HepG2 (cell line): ENCODE data around the gene DPY19L3. TPM values are rescaled to one million over a fixed set of nuclear protein-coding genes. Genes with fewer than 3 reads are reported as not detected.

ENCODE experiments used
- CAMTA2 ChIP-seq: sonication (generic); formaldehyde crosslinking; IDR thresholded peaks from 2 replicates; pipeline ENCODE4 v1.4.0; 2020; ENCODE audit warnings: mild to moderate bottlenecking, missing genetic modification reagents, borderline replicate concordance
- CCDC6 ChIP-seq: sonication (generic); formaldehyde crosslinking; IDR thresholded peaks from 2 replicates; pipeline ENCODE4 v1.8.1; 2022; ENCODE audit warnings: mild to moderate bottlenecking, missing genetic modification reagents, moderate library complexity
- FOSL2 ChIP-seq: sonication (generic); formaldehyde crosslinking; IDR thresholded peaks from 2 replicates; pipeline ENCODE4 v1.4.0; 2020; ENCODE audit warnings: missing genetic modification reagents
- GATAD2A ChIP-seq: IDR thresholded peaks from 2 replicates; pipeline ENCODE4 v1.6.1; 2016
- MXD4 ChIP-seq: IDR thresholded peaks from 2 replicates; pipeline ENCODE4 v1.6.1; 2016; ENCODE audit warnings: mild to moderate bottlenecking, missing biosample characterization, missing genetic modification reagents
- MYNN ChIP-seq: sonication (generic); formaldehyde crosslinking; IDR thresholded peaks from 2 replicates; pipeline ENCODE4 v1.4.0; 2020; ENCODE audit warnings: mild to moderate bottlenecking, low read depth, missing genetic modification reagents
- NFYC ChIP-seq: IDR thresholded peaks from 2 replicates; pipeline ENCODE4 v1.6.1; 2016; ENCODE audit warnings: missing genetic modification reagents, missing compliant biosample characterization
- NR3C1 ChIP-seq: sonication (generic); formaldehyde crosslinking; IDR thresholded peaks from 2 replicates; pipeline ENCODE4 v1.4.0; 2020; ENCODE audit warnings: missing genetic modification reagents
- SIN3A ChIP-seq: IDR thresholded peaks from 2 replicates; pipeline ENCODE4 v1.6.1; 2011; ENCODE audit warnings: low read depth, mild to moderate bottlenecking, control low read depth, low read length, borderline replicate concordance
- SP2 ChIP-seq: sonication (generic); formaldehyde crosslinking; IDR thresholded peaks from 2 replicates; pipeline ENCODE4 v1.5.1; 2020; ENCODE audit warnings: mild to moderate bottlenecking, missing genetic modification reagents
- ZMAT3 ChIP-seq: sonication (generic); formaldehyde crosslinking; conservative IDR thresholded peaks from 2 replicates; pipeline ENCODE4 v1.7.0; 2021; ENCODE audit warnings: missing genetic modification reagents
- ZNF24 ChIP-seq: fragments of 450-650 bp; IDR thresholded peaks from 2 replicates; pipeline ENCODE4 v1.6.1; 2017; ENCODE audit warnings: antibody characterized with exemption, mild to moderate bottlenecking
- ZNF292 ChIP-seq: sonication (generic); formaldehyde crosslinking; IDR thresholded peaks from 2 replicates; pipeline ENCODE4 v1.8.1; 2022; ENCODE audit warnings: mild to moderate bottlenecking, low read depth, missing genetic modification reagents, borderline replicate concordance
- ZNF331 ChIP-seq: sonication (generic); formaldehyde crosslinking; IDR thresholded peaks from 2 replicates; pipeline ENCODE4 v1.4.0; 2020; ENCODE audit warnings: missing genetic modification reagents
- ZNF552 ChIP-seq: sonication (generic); formaldehyde crosslinking; IDR thresholded peaks from 2 replicates; pipeline ENCODE4 v1.9.0; 2022; ENCODE audit warnings: missing genetic modification reagents, mild to moderate bottlenecking, borderline replicate concordance
- ZNF557 ChIP-seq: sonication (generic); formaldehyde crosslinking; IDR thresholded peaks from 2 replicates; pipeline ENCODE4 v1.4.0; 2020; ENCODE audit warnings: missing genetic modification reagents
- ZNF792 ChIP-seq: IDR thresholded peaks from 2 replicates; pipeline ENCODE4 v1.6.1; 2016
- ZNF841 ChIP-seq: sonication (generic); formaldehyde crosslinking; IDR thresholded peaks from 2 replicates; pipeline ENCODE4 v1.8.1; 2023; ENCODE audit warnings: missing genetic modification reagents, borderline replicate concordance
- ZSCAN21 ChIP-seq: sonication (generic); formaldehyde crosslinking; IDR thresholded peaks from 2 replicates; pipeline ENCODE4 v1.8.0; 2022; ENCODE audit warnings: mild to moderate bottlenecking, missing genetic modification reagents, moderate library complexity, borderline replicate concordance
- polyA plus RNA-seq, 8 experiments: library from polyadenylated mRNA; depleted of rRNA in 3 of 8; stranded (reverse) in 7 of 8; unstranded in 1 of 8; fragments of >200 nt; fragmentation: Illumina TruSeq in 4 of 8; extraction: Trizol in 4 of 8; gene quantifications; 2 replicates each; pipeline versions ENCODE4 v1.2.1 to v1.2.3, GENCODE V29; 2011 to 2016; ENCODE audit warnings: low read depth in 4 of 8, missing spikeins in 1 of 8, mixed read lengths in 1 of 8; ENCODE audit not compliant: insufficient read depth in 1 of 8
- total RNA-seq, 5 experiments: library from RNA; depleted of rRNA; stranded (reverse); fragments of >200 nt; fragmentation: Illumina TruSeq; extraction: Trizol; gene quantifications; 2 replicates each; pipeline ENCODE4 v1.2.3, GENCODE V29; 2016; ENCODE audit warnings: low read depth in 1 of 5
- TF ChIP-seq, protein P1 (sequence below): sonication (generic); formaldehyde crosslinking; IDR thresholded peaks from 2 replicates; pipeline ENCODE4 v1.5.1; 2020; ENCODE audit warnings: missing genetic modification reagents, mild to moderate bottlenecking, borderline replicate concordance
- TF ChIP-seq, protein P2 (sequence below): sonication (generic); formaldehyde crosslinking; IDR thresholded peaks from 2 replicates; pipeline ENCODE4 v1.4.0; 2020; ENCODE audit warnings: missing genetic modification reagents
- TF ChIP-seq, protein P3 (sequence below): sonication (generic); formaldehyde crosslinking; IDR thresholded peaks from 2 replicates; pipeline ENCODE4 v1.4.0; 2020; ENCODE audit warnings: missing genetic modification reagents, borderline replicate concordance
- TF ChIP-seq, protein P4 (sequence below): sonication (generic); formaldehyde crosslinking; IDR thresholded peaks from 2 replicates; pipeline ENCODE4 v1.5.0; 2020; ENCODE audit warnings: mild to moderate bottlenecking, missing genetic modification reagents

Gene DPY19L3
- total and polyA plus RNA-seq, 2 of the 13 experiments (the other 11 are each of a cell fraction or from before 2014, with no cell fraction given), result 21.6 to 25.2 TPM

DNA sequence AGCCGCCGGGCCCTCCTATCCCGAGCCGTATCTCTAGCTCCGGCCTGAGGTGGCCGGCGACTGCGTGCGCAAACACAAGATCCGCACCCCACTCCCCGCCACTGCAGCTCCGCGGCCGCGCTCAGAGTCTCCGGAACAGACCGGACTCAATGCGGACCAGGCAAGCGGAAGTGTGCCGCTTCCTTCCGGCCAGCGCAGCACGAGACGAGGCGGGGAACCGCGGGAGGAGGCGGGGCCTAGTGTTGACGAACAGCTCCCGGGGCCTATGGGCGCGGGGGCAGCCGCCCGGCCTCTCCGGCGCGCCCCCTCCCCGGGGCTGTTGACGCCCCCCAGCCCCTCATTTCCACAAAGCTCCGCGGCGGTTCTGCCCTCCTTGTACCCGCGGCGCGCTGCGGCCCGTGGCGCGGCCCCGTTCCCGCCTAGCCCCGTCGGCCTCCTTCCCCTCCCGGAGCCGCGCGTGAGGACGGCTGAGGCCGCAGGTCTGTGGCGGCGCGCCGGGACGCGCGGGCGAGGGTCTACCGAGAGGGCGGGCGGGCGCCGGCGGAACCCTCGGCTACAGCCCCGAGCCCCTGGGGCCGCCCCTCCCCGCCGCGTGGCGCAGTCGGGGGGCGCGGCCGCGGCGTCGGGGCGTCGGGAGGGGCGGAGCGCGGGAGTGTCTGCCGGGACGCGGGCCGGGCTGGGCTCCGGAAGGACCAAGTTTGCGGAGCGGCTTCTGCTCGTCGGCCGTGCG lies at the start of gene DPY19L3 (continued):
- TF ChIP-seq, protein P1, sequence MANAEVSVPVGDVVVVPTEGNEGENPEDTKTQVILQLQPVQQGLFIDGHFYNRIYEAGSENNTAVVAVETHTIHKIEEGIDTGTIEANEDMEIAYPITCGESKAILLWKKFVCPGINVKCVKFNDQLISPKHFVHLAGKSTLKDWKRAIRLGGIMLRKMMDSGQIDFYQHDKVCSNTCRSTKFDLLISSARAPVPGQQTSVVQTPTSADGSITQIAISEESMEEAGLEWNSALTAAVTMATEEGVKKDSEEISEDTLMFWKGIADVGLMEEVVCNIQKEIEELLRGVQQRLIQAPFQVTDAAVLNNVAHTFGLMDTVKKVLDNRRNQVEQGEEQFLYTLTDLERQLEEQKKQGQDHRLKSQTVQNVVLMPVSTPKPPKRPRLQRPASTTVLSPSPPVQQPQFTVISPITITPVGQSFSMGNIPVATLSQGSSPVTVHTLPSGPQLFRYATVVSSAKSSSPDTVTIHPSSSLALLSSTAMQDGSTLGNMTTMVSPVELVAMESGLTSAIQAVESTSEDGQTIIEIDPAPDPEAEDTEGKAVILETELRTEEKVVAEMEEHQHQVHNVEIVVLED (CRISPR knock-in tag), result peak; percentile 77; the same call in 1 of the 2 replicates
- TF ChIP-seq FOSL2 (CRISPR knock-in tag), result peak; percentile 47
- 0 out of 2 replicates have a peak, but pooled peaks have one; percentile 11 for TF ChIP-seq MXD4 (CRISPR knock-in tag)
- peak; percentile 78 for TF ChIP-seq ZNF792
- peak; percentile 75; the same call in 1 of the 2 replicates for TF ChIP-seq ZNF557 (CRISPR knock-in tag)
- no peak for TF ChIP-seq MYNN (CRISPR knock-in tag)
- peak; percentile 95 for TF ChIP-seq SP2
- peak; percentile 85 for TF ChIP-seq NFYC (CRISPR knock-in tag)
- no peak; the same call in 1 of the 2 replicates for TF ChIP-seq ZSCAN21 (CRISPR knock-in tag)
- peak; percentile 59; the same call in 1 of the 2 replicates for TF ChIP-seq ZNF331 (CRISPR knock-in tag)
- no peak for TF ChIP-seq ZNF552 (CRISPR knock-in tag)
- peak; percentile 77; the same call in 1 of the 2 replicates for TF ChIP-seq CCDC6 (CRISPR knock-in tag)
- no peak; the same call in 1 of the 2 replicates for TF ChIP-seq GATAD2A (CRISPR knock-in tag)
- TF ChIP-seq, protein P2, sequence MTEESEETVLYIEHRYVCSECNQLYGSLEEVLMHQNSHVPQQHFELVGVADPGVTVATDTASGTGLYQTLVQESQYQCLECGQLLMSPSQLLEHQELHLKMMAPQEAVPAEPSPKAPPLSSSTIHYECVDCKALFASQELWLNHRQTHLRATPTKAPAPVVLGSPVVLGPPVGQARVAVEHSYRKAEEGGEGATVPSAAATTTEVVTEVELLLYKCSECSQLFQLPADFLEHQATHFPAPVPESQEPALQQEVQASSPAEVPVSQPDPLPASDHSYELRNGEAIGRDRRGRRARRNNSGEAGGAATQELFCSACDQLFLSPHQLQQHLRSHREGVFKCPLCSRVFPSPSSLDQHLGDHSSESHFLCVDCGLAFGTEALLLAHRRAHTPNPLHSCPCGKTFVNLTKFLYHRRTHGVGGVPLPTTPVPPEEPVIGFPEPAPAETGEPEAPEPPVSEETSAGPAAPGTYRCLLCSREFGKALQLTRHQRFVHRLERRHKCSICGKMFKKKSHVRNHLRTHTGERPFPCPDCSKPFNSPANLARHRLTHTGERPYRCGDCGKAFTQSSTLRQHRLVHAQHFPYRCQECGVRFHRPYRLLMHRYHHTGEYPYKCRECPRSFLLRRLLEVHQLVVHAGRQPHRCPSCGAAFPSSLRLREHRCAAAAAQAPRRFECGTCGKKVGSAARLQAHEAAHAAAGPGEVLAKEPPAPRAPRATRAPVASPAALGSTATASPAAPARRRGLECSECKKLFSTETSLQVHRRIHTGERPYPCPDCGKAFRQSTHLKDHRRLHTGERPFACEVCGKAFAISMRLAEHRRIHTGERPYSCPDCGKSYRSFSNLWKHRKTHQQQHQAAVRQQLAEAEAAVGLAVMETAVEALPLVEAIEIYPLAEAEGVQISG, result peak; percentile 85
- no peak for TF ChIP-seq ZNF24
- 0 out of 2 replicates have a peak, but pooled peaks have one; percentile 61 for TF ChIP-seq ZNF841 (CRISPR knock-in tag)
- TF ChIP-seq NR3C1, result no peak
- TF ChIP-seq, protein P3, sequence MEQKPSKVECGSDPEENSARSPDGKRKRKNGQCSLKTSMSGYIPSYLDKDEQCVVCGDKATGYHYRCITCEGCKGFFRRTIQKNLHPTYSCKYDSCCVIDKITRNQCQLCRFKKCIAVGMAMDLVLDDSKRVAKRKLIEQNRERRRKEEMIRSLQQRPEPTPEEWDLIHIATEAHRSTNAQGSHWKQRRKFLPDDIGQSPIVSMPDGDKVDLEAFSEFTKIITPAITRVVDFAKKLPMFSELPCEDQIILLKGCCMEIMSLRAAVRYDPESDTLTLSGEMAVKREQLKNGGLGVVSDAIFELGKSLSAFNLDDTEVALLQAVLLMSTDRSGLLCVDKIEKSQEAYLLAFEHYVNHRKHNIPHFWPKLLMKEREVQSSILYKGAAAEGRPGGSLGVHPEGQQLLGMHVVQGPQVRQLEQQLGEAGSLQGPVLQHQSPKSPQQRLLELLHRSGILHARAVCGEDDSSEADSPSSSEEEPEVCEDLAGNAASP (CRISPR knock-in tag), result peak; percentile 66; the same call in 1 of the 2 replicates
- no peak for TF ChIP-seq ZMAT3 (CRISPR knock-in tag)
- peak; percentile 19; the same call in 1 of the 2 replicates for TF ChIP-seq CAMTA2 (CRISPR knock-in tag)
- 0 out of 2 replicates have a peak, but pooled peaks have one; percentile 66 for TF ChIP-seq ZNF292 (CRISPR knock-in tag)
- TF ChIP-seq, protein P4, sequence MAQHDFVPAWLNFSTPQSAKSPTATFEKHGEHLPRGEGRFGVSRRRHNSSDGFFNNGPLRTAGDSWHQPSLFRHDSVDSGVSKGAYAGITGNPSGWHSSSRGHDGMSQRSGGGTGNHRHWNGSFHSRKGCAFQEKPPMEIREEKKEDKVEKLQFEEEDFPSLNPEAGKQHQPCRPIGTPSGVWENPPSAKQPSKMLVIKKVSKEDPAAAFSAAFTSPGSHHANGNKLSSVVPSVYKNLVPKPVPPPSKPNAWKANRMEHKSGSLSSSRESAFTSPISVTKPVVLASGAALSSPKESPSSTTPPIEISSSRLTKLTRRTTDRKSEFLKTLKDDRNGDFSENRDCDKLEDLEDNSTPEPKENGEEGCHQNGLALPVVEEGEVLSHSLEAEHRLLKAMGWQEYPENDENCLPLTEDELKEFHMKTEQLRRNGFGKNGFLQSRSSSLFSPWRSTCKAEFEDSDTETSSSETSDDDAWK, result no peak
- TF ChIP-seq SIN3A, result 0 out of 2 replicates have a peak, but pooled peaks have one; percentile 33
